Stomach smooth muscle (tissue), 2 donors: ENCODE data around the gene IFT22.
"Not testable (repeated sequence)": the region's sequence is repeated elsewhere in the genome, so short reads cannot be mapped to it uniquely, and the experiment has no call there.

Experiments used
- H3K27ac ChIP-seq: one replicate; pipeline ENCODE4 v1.7.0; 2013; ENCODE audit warnings: mild to moderate bottlenecking, low read length, inconsistent platforms
- H3K27me3 ChIP-seq, 2 donors: one replicate each; pipeline ENCODE4 v1.7.0; 2013; ENCODE audit warnings: low read length in 2 of 2; ENCODE audit not compliant: insufficient read depth in 2 of 2, control insufficient read depth in 1 of 2
- H3K36me3 ChIP-seq, 2 donors: one replicate each; pipeline ENCODE4 v1.7.0; 2013; ENCODE audit warnings: low read length in 2 of 2; ENCODE audit not compliant: control insufficient read depth in 2 of 2, insufficient read depth in 2 of 2
- H3K4me1 ChIP-seq: one replicate; pipeline ENCODE4 v1.7.0; 2013; ENCODE audit warnings: low read length; ENCODE audit not compliant: control insufficient read depth, insufficient read depth
- H3K4me3 ChIP-seq, 2 donors: one replicate each; pipeline ENCODE4 v1.7.0; 2013; ENCODE audit warnings: low read length in 2 of 2
- H3K9ac ChIP-seq, 2 donors: one replicate each; pipeline ENCODE4 v1.7.0; 2013; ENCODE audit warnings: low read length in 2 of 2, mild to moderate bottlenecking in 1 of 2
- H3K9me3 ChIP-seq, 2 donors: one replicate each; pipeline ENCODE4 v1.7.0; 2013; ENCODE audit warnings: low read length in 2 of 2; ENCODE audit not compliant: control insufficient read depth in 2 of 2
- donor health status: healthy.
- donor health status: Pancreatic carcinoma.

The IFT22 gene

GRCh38 chr7:101277155-101277554 is 44.5 kb downstream of the IFT22 start:
- H3K9me3 ChIP-seq = no peaks in the 10 kb centered on the region
- no peaks in the 10 kb centered on the region for H3K36me3 ChIP-seq
- H3K4me3 ChIP-seq = no peak overlapping the region
- no peak overlapping the region for H3K27ac ChIP-seq
- no peaks in the 10 kb centered on the region for H3K4me1 ChIP-seq
- peaks cover 0 to 9% of the 10 kb centered on the region in 2 donors for H3K27me3 ChIP-seq
- no peak overlapping the region for H3K9ac ChIP-seq

- Histone ChIP-seq H3K27ac (no peak overlapping the region), H3K9ac (no peak overlapping the region), H3K36me3 (no peaks in the 10 kb centered on the region), H3K4me1 (no peaks in the 10 kb centered on the region), H3K27me3 (peaks cover 0 to 6% of the 10 kb centered on the region in 2 donors), H3K9me3 (no peaks in the 10 kb centered on the region), H3K4me3 (no peak overlapping the region)
Observed at GRCh38 chr7:101273206-101273605, 48.4 kb downstream of the IFT22 start.

DNA sequence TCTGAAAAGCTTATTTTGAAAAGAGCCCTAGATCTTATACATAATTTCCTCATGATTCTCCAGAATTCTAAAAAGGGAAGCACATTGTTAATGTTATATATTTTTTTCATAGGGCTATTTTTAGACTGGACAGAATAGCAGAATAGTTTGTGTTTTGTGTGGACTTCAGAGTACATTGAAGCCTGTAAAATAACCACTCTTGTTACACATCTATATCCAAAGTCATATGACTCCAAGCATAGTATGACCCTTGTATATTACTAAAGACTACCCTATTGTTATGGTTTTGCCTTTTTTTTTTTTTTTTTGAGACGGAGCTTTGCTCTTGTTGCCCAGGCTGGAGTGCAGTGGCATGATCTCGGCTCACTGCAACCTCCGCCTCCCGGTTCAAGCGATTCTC is 50.6 kb downstream of the IFT22 start:
- Histone ChIP-seq H3K9ac (no peak overlapping the region), H3K36me3 (no peaks in the 10 kb centered on the region), H3K4me1 (no peaks in the 10 kb centered on the region), H3K27ac (no peak overlapping the region), H3K4me3 (no peak overlapping the region), H3K9me3 (no peaks in the 10 kb centered on the region), H3K27me3 (peaks cover 0 to 2% of the 10 kb centered on the region in 2 donors)

DNA sequence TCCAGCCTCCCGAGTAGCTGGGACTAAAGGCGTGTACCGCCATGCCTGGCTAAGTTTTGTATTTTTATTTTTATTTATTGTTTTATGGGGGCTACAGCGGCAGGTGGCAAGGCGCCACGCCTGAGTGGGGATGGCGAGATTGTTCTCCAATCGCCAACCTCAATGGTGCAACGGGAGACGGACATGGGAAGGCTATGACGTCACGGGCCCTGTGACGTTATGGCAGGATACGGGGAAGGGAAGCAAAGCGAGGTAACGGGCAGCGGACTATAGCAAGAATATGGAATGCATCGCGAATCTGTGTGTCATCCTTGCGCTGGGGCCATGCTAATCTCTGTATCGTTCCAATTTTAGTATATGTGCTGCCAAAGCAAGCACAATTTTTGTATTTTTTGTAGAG is 51.9 kb downstream of the IFT22 start:
- Histone ChIP-seq H3K27me3 (peaks cover 0 to 2% of the 10 kb centered on the region in 2 donors), H3K36me3 (no peaks in the 10 kb centered on the region), H3K4me3 (no peak overlapping the region), H3K9me3 (no peaks in the 10 kb centered on the region), H3K4me1 (no peaks in the 10 kb centered on the region), H3K9ac (no peak overlapping the region), H3K27ac (no peak overlapping the region)

- Histone ChIP-seq H3K27ac (no peak overlapping the region), H3K36me3 (no peaks in the 10 kb centered on the region), H3K27me3 (peaks cover 0 to 2% of the 10 kb centered on the region in 2 donors), H3K9me3 (no peaks in the 10 kb centered on the region), H3K9ac (no peak overlapping the region), H3K4me1 (no peaks in the 10 kb centered on the region), H3K4me3 (no peak overlapping the region)
Observed at GRCh38 chr7:101265622-101266516, 55.7 kb downstream of the IFT22 start.

DNA sequence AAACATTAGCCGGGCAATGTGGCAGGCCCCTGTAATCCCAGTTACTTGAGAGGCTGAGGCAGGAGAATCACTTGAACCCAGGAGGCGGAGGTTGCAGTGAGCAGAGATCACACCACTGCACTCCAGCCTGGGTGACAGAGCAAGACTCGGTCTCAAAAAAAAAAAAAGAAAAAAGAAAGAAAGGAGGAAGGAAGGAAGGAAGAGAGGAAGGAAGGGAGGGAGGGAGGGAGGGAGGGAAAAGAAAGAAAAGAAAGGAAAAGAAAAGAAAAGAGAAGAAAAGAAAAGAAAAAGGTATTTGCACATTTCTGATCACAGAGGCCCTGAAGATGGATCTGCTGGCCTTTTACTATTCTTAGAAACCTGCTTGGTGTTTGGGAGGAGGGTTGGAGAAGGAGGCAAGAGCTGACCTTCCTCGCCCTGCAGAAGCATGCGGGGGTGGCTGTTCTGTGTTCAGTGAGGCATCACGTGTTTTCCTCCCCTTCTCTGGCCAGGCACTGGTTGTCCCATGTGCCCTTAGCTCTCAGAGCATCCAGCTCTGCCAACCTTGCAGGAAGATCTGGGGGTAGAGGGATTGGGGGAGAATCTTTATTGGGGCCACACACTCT is 57.4 kb downstream of the IFT22 start:
- not testable (repeated sequence) for H3K9ac ChIP-seq, H3K27ac ChIP-seq

More for the DNA sequence above, 57.4 kb downstream of the IFT22 start:
- H3K9me3 ChIP-seq, H3K36me3 ChIP-seq, H3K4me3 ChIP-seq, H3K27me3 ChIP-seq, H3K4me1 ChIP-seq: not testable (repeated sequence)
